Measurements from ENCODE around the gene ATP2B2.

DNA sequence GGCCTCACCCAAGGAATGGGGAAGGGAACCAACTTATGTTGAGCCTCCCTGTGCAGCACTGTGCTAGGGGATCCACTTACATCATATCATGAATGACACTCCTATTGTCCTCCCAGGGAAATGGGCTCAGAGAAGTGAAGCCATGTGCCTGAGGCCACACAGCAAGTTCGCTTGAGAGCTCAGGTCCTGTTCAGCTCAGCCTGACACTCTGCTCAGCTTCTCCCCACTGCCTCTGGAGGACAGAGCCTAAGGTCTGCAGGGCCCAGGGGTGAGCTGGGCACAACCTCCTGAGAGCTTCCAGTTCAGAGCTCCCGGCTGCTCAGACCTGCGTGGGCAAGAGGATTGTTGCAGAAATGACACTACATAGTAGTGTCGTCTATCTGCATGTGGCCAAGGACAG lies 108.5 kb downstream of the ATP2B2 start:
- TF ChIP-seq, protein P1, sequence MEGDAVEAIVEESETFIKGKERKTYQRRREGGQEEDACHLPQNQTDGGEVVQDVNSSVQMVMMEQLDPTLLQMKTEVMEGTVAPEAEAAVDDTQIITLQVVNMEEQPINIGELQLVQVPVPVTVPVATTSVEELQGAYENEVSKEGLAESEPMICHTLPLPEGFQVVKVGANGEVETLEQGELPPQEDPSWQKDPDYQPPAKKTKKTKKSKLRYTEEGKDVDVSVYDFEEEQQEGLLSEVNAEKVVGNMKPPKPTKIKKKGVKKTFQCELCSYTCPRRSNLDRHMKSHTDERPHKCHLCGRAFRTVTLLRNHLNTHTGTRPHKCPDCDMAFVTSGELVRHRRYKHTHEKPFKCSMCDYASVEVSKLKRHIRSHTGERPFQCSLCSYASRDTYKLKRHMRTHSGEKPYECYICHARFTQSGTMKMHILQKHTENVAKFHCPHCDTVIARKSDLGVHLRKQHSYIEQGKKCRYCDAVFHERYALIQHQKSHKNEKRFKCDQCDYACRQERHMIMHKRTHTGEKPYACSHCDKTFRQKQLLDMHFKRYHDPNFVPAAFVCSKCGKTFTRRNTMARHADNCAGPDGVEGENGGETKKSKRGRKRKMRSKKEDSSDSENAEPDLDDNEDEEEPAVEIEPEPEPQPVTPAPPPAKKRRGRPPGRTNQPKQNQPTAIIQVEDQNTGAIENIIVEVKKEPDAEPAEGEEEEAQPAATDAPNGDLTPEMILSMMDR (IDR thresholded peaks at IDR 0.05) = no peak
- no peak for TF ChIP-seq EZH2phosphoT487 (IDR thresholded peaks at IDR 0.05)
- TF ChIP-seq EZH2 (IDR thresholded peaks at IDR 0.05) = no peak
